GM20000 (cell line): ENCODE measurements around the gene LETM1.
"Not testable (repeated sequence)": the region's sequence is repeated elsewhere in the genome, so short reads cannot be mapped to it uniquely, and the experiment has no call there.

Source experiments
- DNase-seq: peaks from one replicate; pipeline ENCODE4 v3.0.0; 2012; ENCODE audit warnings: low spot score
- CTCF ChIP-seq: IDR thresholded peaks from 2 replicates; pipeline ENCODE4 v1.5.1; 2012; ENCODE audit warnings: mild to moderate bottlenecking, control low read depth; ENCODE audit errors: extremely low read depth, missing control alignments

LETM1 gene

GRCh38 chr4:1842339-1842895, 13.5 kb downstream of the LETM1 start:
- no peak for DNase-seq
- no peak for TF ChIP-seq CTCF

GRCh38 chr4:1841887-1842210, 14.1 kb downstream of the LETM1 start:
- no peak for TF ChIP-seq CTCF
- DNase-seq = no peak

DNA sequence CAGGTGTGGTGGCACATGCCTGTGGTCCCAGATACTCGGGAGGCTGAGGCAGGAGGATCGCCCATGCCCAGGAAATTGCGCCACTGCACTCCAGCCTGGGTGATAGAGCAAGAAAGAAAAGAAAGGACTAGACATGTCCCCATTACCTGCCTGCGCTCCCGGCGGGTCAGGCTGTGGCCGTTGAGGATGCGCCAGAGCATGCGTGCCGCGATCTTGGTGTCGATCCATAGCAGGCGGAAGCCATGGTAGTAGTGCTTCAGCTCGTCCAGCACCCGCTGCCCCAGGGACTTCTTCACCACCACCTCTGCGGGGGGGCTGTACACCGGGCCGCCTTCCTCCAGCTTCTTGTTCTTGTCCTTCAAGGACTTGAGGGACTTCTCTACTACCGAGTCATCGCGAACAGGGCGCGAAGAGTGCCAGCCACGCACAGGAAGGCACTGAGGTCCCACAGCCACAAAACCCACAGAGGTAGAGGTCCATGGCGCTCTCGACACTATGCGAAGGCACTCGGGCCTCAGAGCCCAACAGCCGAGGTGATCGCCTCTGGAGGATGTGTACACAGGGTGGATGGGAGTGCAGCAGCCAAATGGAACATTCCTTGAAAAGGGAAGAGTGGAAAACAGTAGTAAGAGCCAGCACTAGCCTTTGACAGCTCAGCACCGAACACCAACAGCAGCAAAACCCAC, 14.6 kb downstream of the LETM1 start:
- no peak for DNase-seq
- no peak for TF ChIP-seq CTCF

- DNase-seq = no peak
- no peak for TF ChIP-seq CTCF
Measured at GRCh38 chr4:1839282-1839681, 16.7 kb downstream of the LETM1 start.

DNA sequence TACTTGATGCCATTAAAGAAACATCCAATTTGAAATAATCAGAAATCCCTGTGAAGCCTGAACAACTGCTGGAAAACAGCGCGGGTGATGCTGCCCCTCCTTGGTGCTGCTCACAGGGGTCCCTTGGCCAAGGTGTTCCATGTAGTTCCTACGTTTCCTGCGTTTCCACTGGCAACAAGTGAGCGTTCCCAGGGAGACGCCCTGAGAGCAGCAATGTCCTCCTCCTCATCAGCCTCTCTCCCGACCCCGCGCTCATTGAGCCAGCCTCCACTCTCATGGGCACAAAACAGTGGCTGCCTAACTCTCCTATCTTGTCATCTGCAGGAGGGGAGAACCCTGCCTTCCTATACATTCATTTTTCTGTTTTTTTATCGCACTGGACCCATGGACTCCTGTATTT, 18.9 kb downstream of the LETM1 start:
- DNase-seq = no peak
- no peak for TF ChIP-seq CTCF

GRCh38 chr4:1836650-1837049, 19.3 kb downstream of the LETM1 start:
- DNase-seq = no peak
- no peak for TF ChIP-seq CTCF

DNA sequence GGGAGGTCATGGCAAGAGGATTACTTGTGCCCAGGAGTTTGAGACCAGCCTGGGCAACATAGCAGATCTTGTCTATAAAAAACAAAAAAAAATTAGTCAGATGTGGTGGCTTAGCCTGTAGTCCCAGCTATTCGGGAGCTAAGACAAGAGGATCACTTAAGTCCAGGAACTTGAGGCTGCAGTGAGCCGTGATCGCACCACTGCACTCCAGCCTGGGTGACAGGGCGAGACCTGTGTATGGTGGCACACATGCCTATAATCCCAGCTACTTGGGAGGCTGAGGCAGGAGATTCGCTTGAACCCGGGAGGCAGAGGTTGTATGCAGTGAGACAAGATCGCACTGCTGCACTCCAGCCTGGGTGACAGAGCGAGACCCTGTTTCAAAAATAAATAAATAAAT, 20.1 kb downstream of the LETM1 start:
- not testable (repeated sequence) for DNase-seq

GRCh38 chr4:1834047-1834775, 21.7 kb downstream of the LETM1 start:
- no peak for TF ChIP-seq CTCF
- DNase-seq = peak; percentile 89
